IMR-90 (cell line): ENCODE results near the gene BLVRA. TPM values are rescaled to one million over a fixed set of nuclear protein-coding genes. Genes with fewer than 3 reads are reported as not detected.

Source experiments
- ATAC-seq: fragments of 200-7000 bp; cut with Tn5 transposase; 2 replicates; pipeline ENCODE4 v1.9.1; 2020; ENCODE audit warnings: low read depth, mild to moderate bottlenecking, moderate library complexity
- BruUV-seq: library from RNA; stranded (reverse); fragments of 400-500 nt; replicated peaks from 2 replicates; lab custom pipeline; 2021; lab: Mats Ljungman, UMichigan
- CTCF ChIA-PET: fragments of 300-600 bp; formaldehyde crosslinking; extraction: SDS; loops from one replicate; lab custom pipeline; 2021; ENCODE audit warnings: antibody characterized with exemption; lab: Yijun Ruan, JAX
- POLR2A ChIA-PET: fragments of 300-600 bp; sonication (Branson Sonifier 250); formaldehyde crosslinking; loops from one replicate; lab custom pipeline; 2022; ENCODE audit warnings: antibody characterized with exemption; ENCODE audit not compliant: unreplicated experiment; lab: Charles Lee
- DNase-seq: peaks from one replicate; pipeline ENCODE4 v3.0.0; 2013
- H2AFZ ChIP-seq: replicated peaks from 2 replicates; pipeline ENCODE3; 2013; ENCODE audit warnings: low read length, mild to moderate bottlenecking; ENCODE audit not compliant: poor library complexity
- H2AK5ac ChIP-seq: 2 replicates; pipeline ENCODE4 v1.6.1; 2013; ENCODE audit warnings: low read depth, low read length, inconsistent platforms
- H2AK9ac ChIP-seq: replicated peaks from 2 replicates; pipeline ENCODE3; 2013; ENCODE audit warnings: mild to moderate bottlenecking, low read depth, low read length, moderate library complexity; ENCODE audit not compliant: poor library complexity
- H2BK120ac ChIP-seq: 2 replicates; pipeline ENCODE4 v1.6.1; 2013; ENCODE audit warnings: low read depth, low read length, inconsistent platforms
- H2BK15ac ChIP-seq: 3 replicates; pipeline ENCODE4 v1.6.1; 2013; ENCODE audit warnings: low read depth, low read length, inconsistent platforms
- H2BK20ac ChIP-seq: 2 replicates; pipeline ENCODE4 v1.6.1; 2013; ENCODE audit warnings: low read depth, mild to moderate bottlenecking, inconsistent platforms, low read length, moderate library complexity
- H2BK5ac ChIP-seq: 2 replicates; pipeline ENCODE4 v1.6.1; 2013; ENCODE audit warnings: mild to moderate bottlenecking, low read depth, low read length, inconsistent platforms; ENCODE audit not compliant: poor library complexity, severe bottlenecking
- H3K14ac ChIP-seq: replicated peaks from 2 replicates; pipeline ENCODE4 v1.6.1; 2013; ENCODE audit warnings: low read depth, low read length, inconsistent platforms
- H3K18ac ChIP-seq: 2 replicates; pipeline ENCODE4 v1.6.1; 2013; ENCODE audit warnings: low read depth, low read length, control low read depth
- H3K23ac ChIP-seq: 2 replicates; pipeline ENCODE4 v1.6.1; 2013; ENCODE audit warnings: low read depth, low read length, inconsistent platforms
- H3K27ac ChIP-seq: 2 replicates; pipeline ENCODE4 v1.5.1; 2013; ENCODE audit warnings: mild to moderate bottlenecking, control low read depth, low read length; ENCODE audit not compliant: insufficient read depth
- H3K27me3 ChIP-seq: 2 replicates; pipeline ENCODE4 v1.6.1; 2013; ENCODE audit warnings: low read length; ENCODE audit not compliant: control insufficient read depth, insufficient read depth
- H3K36me3 ChIP-seq: 2 replicates; pipeline ENCODE4 v1.6.1; 2013; ENCODE audit warnings: low read length, mixed read lengths; ENCODE audit not compliant: control insufficient read depth, insufficient read depth
- H3K4ac ChIP-seq: 2 replicates; pipeline ENCODE4 v1.6.1; 2013; ENCODE audit warnings: low read depth, low read length, inconsistent platforms
- H3K4me1 ChIP-seq: 2 replicates; pipeline ENCODE4 v1.6.1; 2013; ENCODE audit warnings: low read length, mixed read lengths; ENCODE audit not compliant: control insufficient read depth, insufficient read depth
- H3K4me2 ChIP-seq: 2 replicates; pipeline ENCODE4 v1.6.1; 2013; ENCODE audit warnings: low read depth, mild to moderate bottlenecking, control low read depth, low read length, moderate library complexity
- H3K4me3 ChIP-seq: 2 replicates; pipeline ENCODE4 v1.5.1; 2013; ENCODE audit warnings: low read depth, mild to moderate bottlenecking, control low read depth, low read length, moderate library complexity; ENCODE audit not compliant: insufficient read depth
- H3K56ac ChIP-seq: 2 replicates; pipeline ENCODE4 v1.6.1; 2013; ENCODE audit warnings: low read length, inconsistent platforms; ENCODE audit not compliant: insufficient read depth; ENCODE audit errors: extremely low read depth
- H3K79me1 ChIP-seq, 2 experiments: 2 replicates each; pipeline ENCODE4 v1.6.1; 2013; ENCODE audit warnings: low read length in 2 of 2, inconsistent platforms in 1 of 2, low read depth in 1 of 2
- H3K9ac ChIP-seq: 2 replicates; pipeline ENCODE4 v1.6.1; 2013; ENCODE audit warnings: low read depth, low read length, control low read depth
- H3K9me1 ChIP-seq: 2 replicates; pipeline ENCODE4 v1.6.1; 2013; ENCODE audit warnings: low read length, inconsistent platforms; ENCODE audit not compliant: insufficient read depth
- H3K9me3 ChIP-seq: 2 replicates; pipeline ENCODE4 v1.6.1; 2013; ENCODE audit warnings: low read length; ENCODE audit not compliant: control insufficient read depth, insufficient read depth
- H4K20me1 ChIP-seq: 2 replicates; pipeline ENCODE4 v1.6.1; 2013; ENCODE audit warnings: low read length, inconsistent platforms; ENCODE audit not compliant: insufficient read depth
- H4K5ac ChIP-seq: 2 replicates; pipeline ENCODE4 v1.6.1; 2013; ENCODE audit warnings: mild to moderate bottlenecking, low read depth, low read length, control low read depth
- H4K8ac ChIP-seq, 2 experiments: 2 replicates each; pipeline ENCODE4 v1.6.1; 2013; ENCODE audit warnings: low read depth in 2 of 2, low read length in 2 of 2, control low read depth in 1 of 2, inconsistent platforms in 1 of 2
- H4K91ac ChIP-seq: 2 replicates; pipeline ENCODE4 v1.6.1; 2013; ENCODE audit warnings: low read depth, low read length, inconsistent platforms; ENCODE audit not compliant: insufficient read depth
- CHD1 ChIP-seq: IDR thresholded peaks from 2 replicates; pipeline ENCODE4 v1.6.1; 2012; ENCODE audit warnings: low read depth, low read length, improper control_type of control experiment
- FOS ChIP-seq: fragments of 150-350 bp; IDR thresholded peaks from 2 replicates; pipeline ENCODE4 v1.6.1; 2016; ENCODE audit warnings: low read depth, low read length
- MAFK ChIP-seq: IDR thresholded peaks from 2 replicates; pipeline ENCODE4 v1.6.1; 2012; ENCODE audit warnings: low read depth, low read length, improper control_type of control experiment
- MAZ ChIP-seq: IDR thresholded peaks from 2 replicates; pipeline ENCODE4 v1.6.1; 2012; ENCODE audit warnings: low read depth, mild to moderate bottlenecking, low read length, improper control_type of control experiment, moderate library complexity, borderline replicate concordance
- RAD21 ChIP-seq: IDR thresholded peaks from 2 replicates; pipeline ENCODE4 v1.6.1; 2012; ENCODE audit warnings: low read length, improper control_type of control experiment
- RFX5 ChIP-seq: IDR thresholded peaks from 2 replicates; pipeline ENCODE4 v1.8.0; 2012; ENCODE audit warnings: low read depth, mild to moderate bottlenecking, low read length, moderate library complexity
- WGBS, 2 experiments: methylation state at CpG; one replicate each; pipeline versions ENCODE4 v1.1.5 to v1.1.7; 2013; ENCODE audit warnings: missing lambda C conversion rate in 2 of 2; ENCODE audit not compliant: insufficient read length in 1 of 2; ENCODE audit errors: extremely low coverage in 2 of 2; 5-methylcytosine and 5-hydroxymethylcytosine counted together
- dilution Hi-C: fragments of 300-500 bp; cut with HindIII; formaldehyde crosslinking; loops from one replicate; pipeline ENCODE4 v1.14.3; 2018; ENCODE audit warnings: low sequenced_read_pairs; ENCODE audit not compliant: unreplicated experiment
- in situ Hi-C: fragments of 300-500 bp; cut with MboI; formaldehyde crosslinking; loops from 3 replicates; pipeline ENCODE4 v1.14.3; 2019; ENCODE audit warnings: low sequenced_read_pairs, inconsistent platforms, mixed read lengths
- intact Hi-C: fragments of 100-400 bp; cut with micrococcal nuclease; formaldehyde crosslinking; loops from 2 replicates; pipeline ENCODE4 v1.10.0; 2022
- polyA plus RNA-seq, 3 experiments: library from polyadenylated mRNA; depleted of rRNA; stranded (reverse); fragments of >200 nt; gene quantifications; 2 replicates each; pipeline ENCODE4 v1.2.3, GENCODE V29; 2012; ENCODE audit warnings: low replicate concordance in 1 of 3
- total RNA-seq: library from RNA; depleted of rRNA; stranded (reverse); fragments of >200 nt; gene quantifications from 2 replicates; pipeline ENCODE4 v1.2.3, GENCODE V29; 2012
- TF ChIP-seq, protein P1 (sequence below): fragments of 150-350 bp; IDR thresholded peaks from 2 replicates; pipeline ENCODE4 v1.6.1; 2017; ENCODE audit warnings: mild to moderate bottlenecking, antibody characterized with exemption, low read length, low read depth

The BLVRA gene
- total and polyA plus RNA-seq, 2 of the 4 experiments (the other 2 are of a cell fraction): 32.3 to 47.1 TPM

GRCh38 chr7:43752411-43752810, 6.1 kb upstream of the BLVRA start:
- no peaks in the 10 kb centered on the region for H3K36me3 ChIP-seq
- H4K91ac ChIP-seq: no peak overlapping the region
- H3K18ac ChIP-seq: no peak overlapping the region
- WGBS, 2 experiments: 85% methylated on average over 2 of the region's 3 CpGs; no CpG with 5 or more reads in 1 of the 2 experiments
- peak overlapping the region; percentile 19 for H2AFZ ChIP-seq
- no peak overlapping the region for H2BK5ac ChIP-seq
- peaks cover 15% of the 10 kb centered on the region for H3K9me1 ChIP-seq
- no peak for ATAC-seq
- peaks cover 10% of the 10 kb centered on the region for H3K27me3 ChIP-seq
- H2BK15ac ChIP-seq: no peak overlapping the region
- BruUV-seq: no TSS peak
- intact Hi-C loops: no loop called here
- no peak overlapping the region for H2BK120ac ChIP-seq
- H2AK5ac ChIP-seq: no peak overlapping the region
- H3K27ac ChIP-seq: no peak overlapping the region
- no peak overlapping the region for H4K5ac ChIP-seq
- H3K79me1 ChIP-seq: no peaks in the 10 kb centered on the region
- H2AK9ac ChIP-seq: no peak overlapping the region
- no peak overlapping the region for H3K9ac ChIP-seq
- no peaks in the 10 kb centered on the region for H3K9me3 ChIP-seq
- H4K8ac ChIP-seq: no peak overlapping the region
- POLR2A ChIA-PET: no interaction called here
- H3K4me1 ChIP-seq: peaks cover 8% of the 10 kb centered on the region; the same call in 1 of the 2 replicates
- DNase-seq: no peak
- no peak overlapping the region for H3K4ac ChIP-seq
- no peak overlapping the region for H3K14ac ChIP-seq
- no peak overlapping the region for H3K23ac ChIP-seq
- H3K4me3 ChIP-seq: no peak overlapping the region
- in situ Hi-C loops: no loop called here
- CTCF ChIA-PET: no interaction called here
- no peaks in the 10 kb centered on the region for H4K20me1 ChIP-seq
- dilution Hi-C loops: no loop called here
- H3K56ac ChIP-seq: no peak overlapping the region
- H2BK20ac ChIP-seq: no peak overlapping the region
- H3K4me2 ChIP-seq: no peak overlapping the region
- no peak for TF ChIP-seq MAZ
- TF ChIP-seq FOS: no peak
- no peak for TF ChIP-seq RAD21
- TF ChIP-seq RFX5: no peak
- TF ChIP-seq, protein P1, sequence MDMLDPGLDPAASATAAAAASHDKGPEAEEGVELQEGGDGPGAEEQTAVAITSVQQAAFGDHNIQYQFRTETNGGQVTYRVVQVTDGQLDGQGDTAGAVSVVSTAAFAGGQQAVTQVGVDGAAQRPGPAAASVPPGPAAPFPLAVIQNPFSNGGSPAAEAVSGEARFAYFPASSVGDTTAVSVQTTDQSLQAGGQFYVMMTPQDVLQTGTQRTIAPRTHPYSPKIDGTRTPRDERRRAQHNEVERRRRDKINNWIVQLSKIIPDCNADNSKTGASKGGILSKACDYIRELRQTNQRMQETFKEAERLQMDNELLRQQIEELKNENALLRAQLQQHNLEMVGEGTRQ: no peak
- no peak for TF ChIP-seq MAFK
- TF ChIP-seq CHD1: no peak
